Erythroblast (primary cell): ENCODE data around the gene BACH2.
"Not testable (repeated sequence)": the region's sequence is repeated elsewhere in the genome, so short reads cannot be mapped to it uniquely, and the experiment has no call there.

ENCODE experiments used
- GATA1 ChIP-seq: IDR thresholded peaks from 2 replicates; pipeline ENCODE4 v1.6.1; 2011; ENCODE audit warnings: low read depth, mild to moderate bottlenecking, control low read depth, low read length, moderate library complexity
- POLR2A ChIP-seq: IDR thresholded peaks from 2 replicates; pipeline ENCODE4 v1.6.1; 2011; ENCODE audit warnings: mild to moderate bottlenecking, low read length

- TF ChIP-seq POLR2A, GATA1: not testable (repeated sequence)
Observed at GRCh38 chr6:89892577-89892976, 404.1 kb downstream of the BACH2 start.
